Measurements from ENCODE around the gene OTOGL.
A peak's percentile ranks its signal among the peaks of the same experiment; 100 is the strongest.
"Not testable (repeated sequence)": the region's sequence is repeated elsewhere in the genome, so short reads cannot be mapped to it uniquely, and the experiment has no call there.

The OTOGL gene

GRCh38 chr12:80188576-80188975, 89.2 kb downstream of the OTOGL start:
- DNase-seq (ENCODE audit: low spot score): no peak

DNA sequence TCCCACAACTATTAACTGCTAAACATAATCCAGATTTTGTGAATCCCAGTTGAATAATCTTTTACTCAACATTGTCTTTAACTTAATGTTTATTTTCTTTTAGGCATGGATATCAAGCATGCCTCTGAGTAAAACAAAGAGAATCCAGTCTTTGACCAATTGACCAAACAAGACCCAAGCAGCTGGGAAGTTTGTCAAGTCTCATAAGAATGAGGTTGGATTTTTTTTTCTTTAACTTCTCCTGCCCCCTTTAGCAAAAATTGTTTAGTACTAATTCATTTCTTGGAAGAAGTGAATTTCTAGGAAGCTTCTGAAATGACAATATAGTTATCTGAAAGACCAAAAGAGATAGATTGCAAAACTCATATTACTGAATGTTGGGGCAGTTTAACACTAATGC, 89.9 kb downstream of the OTOGL start:
- DNase-seq (ENCODE audit: low spot score): no peak

- no peak for DNase-seq (ENCODE audit: low spot score)
These were observed 90.7 kb downstream of the OTOGL start for GRCh38 chr12:80190001-80190400.

- no peak for DNase-seq (ENCODE audit: low spot score)
These were observed 92.8 kb downstream of the OTOGL start for GRCh38 chr12:80192087-80192486.

DNA sequence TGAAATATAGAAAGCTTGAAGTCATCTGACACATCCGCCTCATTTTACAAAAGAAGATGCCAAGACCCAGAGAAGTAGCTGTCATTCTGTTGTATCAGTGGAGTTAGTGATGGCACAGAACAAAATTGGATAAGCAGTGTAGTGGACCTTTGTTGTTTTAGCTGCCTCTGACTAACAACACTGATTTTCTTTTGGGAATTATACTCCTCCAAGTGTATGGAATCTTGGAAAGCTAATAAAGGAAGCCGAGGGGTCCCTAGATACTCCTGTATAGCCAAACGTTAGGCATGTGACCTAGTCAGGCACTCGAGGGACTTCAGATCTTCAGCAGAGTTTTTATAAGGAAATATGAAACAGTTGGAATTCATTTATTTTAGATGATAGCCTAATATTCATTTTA, 94.5 kb downstream of the OTOGL start:
- DNase-seq (ENCODE audit: low spot score): no peak

DNA sequence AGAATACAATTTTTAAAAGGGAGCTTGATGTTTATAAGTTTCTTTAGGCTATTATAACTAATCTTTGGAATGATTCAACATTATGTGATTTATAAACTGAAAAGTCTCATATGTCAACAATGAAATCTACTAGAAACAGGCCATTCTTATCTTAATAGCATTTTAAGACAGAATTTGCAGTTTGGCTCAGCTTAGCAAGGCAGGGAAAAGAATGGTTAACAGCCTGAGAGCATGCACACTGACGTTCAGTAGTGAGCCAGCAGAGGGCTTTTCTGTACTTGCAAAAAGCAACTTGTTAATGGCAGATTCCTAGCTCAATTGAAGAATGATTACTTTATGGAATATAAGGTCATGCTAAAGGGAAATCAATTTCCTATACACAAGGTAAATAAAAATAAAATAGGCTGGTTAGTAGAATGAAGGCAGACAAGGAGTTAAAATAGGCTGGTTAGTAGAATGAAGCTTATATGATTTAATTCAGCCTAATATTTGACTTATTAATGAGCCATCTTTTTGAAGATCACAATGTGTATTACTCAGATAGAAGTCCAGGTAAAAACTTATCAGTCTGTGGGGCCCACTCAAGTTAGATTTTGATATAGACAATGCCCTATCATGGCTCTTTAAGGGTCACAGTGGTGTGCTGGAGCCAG, 95.9 kb downstream of the OTOGL start:
- DNase-seq (ENCODE audit: low spot score): peak; percentile 51

- DNase-seq (ENCODE audit: low spot score): no peak
These were observed 96.4 kb downstream of the OTOGL start for GRCh38 chr12:80195737-80196136.

DNA sequence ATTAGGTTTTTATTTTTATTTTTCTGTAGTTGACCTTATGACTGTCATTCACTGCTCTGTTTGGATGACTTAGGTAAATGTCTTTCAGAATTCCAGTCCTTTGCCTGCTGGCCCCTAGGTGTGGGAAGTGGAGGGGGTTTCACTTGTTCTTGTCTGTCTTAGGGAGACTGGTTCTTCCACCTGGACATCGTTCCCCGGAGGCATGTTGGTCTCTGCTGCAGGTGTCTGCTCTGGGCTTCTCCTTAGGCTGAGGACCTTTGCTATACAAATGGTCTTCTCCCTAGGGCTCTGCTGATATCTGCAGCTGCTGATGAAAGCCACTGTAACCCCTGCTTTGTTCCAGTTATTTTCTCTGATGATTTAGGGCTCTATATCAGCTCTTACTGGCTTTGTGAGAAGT, 97.1 kb downstream of the OTOGL start:
- no peak for DNase-seq (ENCODE audit: low spot score)

- DNase-seq (ENCODE audit: low spot score): no peak
These were observed 99.5 kb downstream of the OTOGL start for GRCh38 chr12:80198782-80199337.

DNA sequence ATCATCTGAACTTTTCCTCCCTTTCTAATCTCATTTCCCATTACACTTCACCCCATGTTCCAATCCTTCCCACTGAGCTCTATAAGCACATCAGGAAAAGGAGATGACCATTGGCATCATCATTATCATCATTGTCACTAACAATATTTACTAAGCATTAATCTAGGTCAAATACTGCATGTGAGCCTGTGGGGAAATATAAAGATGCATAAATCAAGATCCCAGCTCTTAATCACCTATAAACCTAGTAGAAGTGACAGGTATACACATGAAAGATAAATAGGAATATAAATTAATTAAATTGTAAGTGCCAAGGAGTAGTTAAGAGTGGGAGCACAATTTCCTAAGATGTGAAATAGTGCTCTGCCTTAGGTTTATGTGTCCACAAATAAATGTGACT, 100.6 kb downstream of the OTOGL start:
- no peak for DNase-seq (ENCODE audit: low spot score)

DNA sequence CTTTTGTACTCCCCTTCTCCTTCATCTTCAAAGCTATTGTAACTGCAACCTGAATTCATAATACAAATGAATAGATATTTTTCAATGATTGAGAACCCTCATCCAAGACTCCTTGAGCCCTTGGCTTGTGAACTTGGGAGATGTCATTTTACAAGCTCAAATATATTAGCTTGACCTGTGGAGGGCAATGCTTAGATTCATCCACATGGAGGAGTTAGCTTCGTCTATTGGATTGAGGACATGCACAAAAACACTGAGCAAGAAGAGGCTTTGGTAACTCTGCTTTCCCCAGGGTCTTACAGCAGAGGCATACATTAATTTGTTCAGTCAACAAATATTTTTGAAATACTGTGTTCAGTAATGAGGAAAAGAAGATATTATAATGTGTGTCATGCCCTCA, 101.1 kb downstream of the OTOGL start:
- no peak for DNase-seq (ENCODE audit: low spot score)

DNA sequence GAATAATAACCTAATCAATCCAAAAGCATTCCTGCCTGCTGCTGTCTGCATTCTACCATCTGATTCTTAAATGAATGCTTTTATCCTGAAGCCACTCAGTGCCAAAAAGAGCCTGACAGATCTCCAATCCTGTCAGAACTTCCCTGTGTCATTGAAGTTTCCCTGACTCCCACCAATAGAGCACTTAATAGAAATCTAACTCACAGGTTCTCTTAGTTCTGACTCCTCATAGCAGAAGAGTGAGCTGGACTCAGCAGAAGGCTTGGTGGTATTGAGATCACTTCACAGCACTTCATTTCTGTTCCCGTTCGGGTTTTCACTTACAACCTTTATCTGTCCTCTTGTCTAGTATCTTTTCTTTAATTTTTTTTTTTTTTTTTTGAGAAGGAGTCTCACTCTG, 102.6 kb downstream of the OTOGL start:
- DNase-seq (ENCODE audit: low spot score): no peak

GRCh38 chr12:80205960-80206359, 106.6 kb downstream of the OTOGL start:
- DNase-seq (ENCODE audit: low spot score): no peak

GRCh38 chr12:80208071-80208470, 108.7 kb downstream of the OTOGL start:
- DNase-seq (ENCODE audit: low spot score): no peak

GRCh38 chr12:80211671-80212070, 112.3 kb downstream of the OTOGL start:
- no peak for DNase-seq (ENCODE audit: low spot score)

DNA sequence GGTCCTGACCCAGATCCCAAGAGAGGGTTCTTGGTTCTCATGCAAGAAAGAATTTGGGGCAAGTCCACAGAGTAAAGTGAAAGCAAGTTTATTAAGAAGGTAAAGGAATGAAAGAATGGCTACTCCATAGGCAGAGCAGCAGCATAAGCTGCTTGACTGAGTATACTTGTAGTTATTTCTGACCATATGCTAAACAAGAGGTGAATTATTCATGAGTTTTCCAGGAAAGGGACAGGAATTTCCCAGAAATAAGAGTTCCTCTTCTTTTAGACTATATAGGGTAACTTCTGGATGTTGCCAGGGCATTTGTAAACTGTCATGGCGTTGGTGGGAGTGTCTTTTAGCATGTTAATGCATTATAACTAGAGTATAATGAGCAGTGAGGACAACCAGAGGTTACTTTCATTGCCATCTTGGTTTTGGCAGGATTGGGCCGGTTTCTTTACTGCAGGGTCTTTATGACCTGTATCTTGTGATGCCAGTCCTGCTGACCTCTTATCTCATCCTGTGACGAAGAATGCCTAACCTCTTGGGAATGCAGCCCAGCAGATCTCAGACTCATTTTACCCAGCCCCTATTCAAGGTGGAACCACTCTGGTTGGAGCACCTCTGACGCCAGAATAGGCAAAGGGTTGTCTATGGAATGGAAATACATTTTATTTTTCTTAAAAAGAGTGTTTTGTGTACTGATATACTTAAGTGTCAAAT, 113.8 kb downstream of the OTOGL start:
- DNase-seq (ENCODE audit: low spot score): no peak

- no peak for DNase-seq (ENCODE audit: low spot score)
These were observed 114.5 kb downstream of the OTOGL start for GRCh38 chr12:80213871-80214270.

- DNase-seq (ENCODE audit: low spot score): peak; percentile 35
These were observed 117.7 kb downstream of the OTOGL start for GRCh38 chr12:80217011-80217535.

GRCh38 chr12:80218925-80219324, 119.6 kb downstream of the OTOGL start:
- DNase-seq (ENCODE audit: low spot score): not testable (repeated sequence)

DNA sequence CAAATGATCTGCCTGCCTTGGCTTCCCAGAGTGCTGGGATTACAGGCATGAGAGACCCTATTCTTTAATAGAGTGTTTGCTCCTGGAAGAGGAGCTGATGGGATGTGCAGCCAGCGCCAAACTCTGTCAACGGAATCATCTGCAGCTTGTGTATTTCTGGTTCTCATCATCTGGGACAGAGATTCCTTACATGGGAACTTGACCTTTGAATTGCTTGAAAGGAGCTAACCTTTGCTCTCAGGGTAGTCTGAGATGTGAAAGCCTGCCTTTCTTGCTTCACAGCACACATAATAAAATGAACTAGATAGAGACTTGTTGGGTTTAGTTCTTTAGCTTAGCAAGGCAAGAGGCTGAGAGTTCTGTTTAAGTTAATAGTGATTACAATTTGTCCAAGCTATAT, 120.0 kb downstream of the OTOGL start:
- no peak for DNase-seq (ENCODE audit: low spot score)

- DNase-seq (ENCODE audit: low spot score): no peak
These were observed 122.9 kb downstream of the OTOGL start for GRCh38 chr12:80222261-80222660.

- no peak for DNase-seq (ENCODE audit: low spot score)
These were observed 127.2 kb downstream of the OTOGL start for GRCh38 chr12:80226576-80226975.

DNA sequence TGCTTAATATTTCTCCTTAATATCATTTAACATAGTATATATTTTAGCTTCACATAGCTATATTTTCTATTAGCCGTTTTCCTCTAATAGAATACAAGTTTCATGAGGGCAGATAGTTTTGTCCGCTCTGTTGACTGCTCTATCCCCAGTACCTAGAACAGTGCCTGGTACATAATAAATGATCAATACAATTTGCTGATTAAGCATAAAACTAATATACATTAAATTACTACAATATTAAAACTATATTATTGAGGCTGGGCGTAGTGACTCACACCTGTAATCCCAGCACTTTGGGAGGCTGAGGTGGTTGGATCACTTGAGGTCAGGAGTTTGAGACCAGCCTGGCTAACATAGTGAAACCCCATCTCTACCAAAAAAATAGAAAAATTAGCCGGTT, 128.6 kb downstream of the OTOGL start:
- not testable (repeated sequence) for DNase-seq (ENCODE audit: low spot score)

All from D341Med (cell line).